ENCODE data around the gene SPAAR.
"Not testable (repeated sequence)": the region's sequence is repeated elsewhere in the genome, so short reads cannot be mapped to it uniquely, and the experiment has no call there.

Gene SPAAR

GRCh38 chr9:35923927-35924763, 14.9 kb downstream of the SPAAR start:
- DNase-seq: no peak

- DNase-seq: no peak
Observed at GRCh38 chr9:35928591-35929452, 19.5 kb downstream of the SPAAR start.

GRCh38 chr9:35929453-35929718, 20.1 kb downstream of the SPAAR start:
- DNase-seq: no peak

GRCh38 chr9:35930521-35930920, 21.2 kb downstream of the SPAAR start:
- no peak for DNase-seq

GRCh38 chr9:35930989-35931388, 21.7 kb downstream of the SPAAR start:
- DNase-seq: no peak

GRCh38 chr9:35932735-35933134, 23.4 kb downstream of the SPAAR start:
- no peak for DNase-seq

- no peak for DNase-seq
Observed at GRCh38 chr9:35933550-35934067, 24.3 kb downstream of the SPAAR start.

GRCh38 chr9:35934069-35934468, 24.8 kb downstream of the SPAAR start:
- DNase-seq: not testable (repeated sequence)

GRCh38 chr9:35935261-35935660, 26.0 kb downstream of the SPAAR start:
- no peak for DNase-seq

- DNase-seq: no peak
Observed at GRCh38 chr9:35935755-35936509, 26.6 kb downstream of the SPAAR start.

- no peak for DNase-seq
Observed at GRCh38 chr9:35937227-35937626, 27.9 kb downstream of the SPAAR start.

- no peak for DNase-seq
Observed at GRCh38 chr9:35938474-35939356, 29.4 kb downstream of the SPAAR start.

GRCh38 chr9:35939679-35940250, 30.5 kb downstream of the SPAAR start:
- no peak for DNase-seq

- no peak for DNase-seq
Observed at GRCh38 chr9:35940458-35941407, 31.4 kb downstream of the SPAAR start.

GRCh38 chr9:35942286-35942685, 33.0 kb downstream of the SPAAR start:
- DNase-seq: no peak

GRCh38 chr9:35944173-35944572, 34.9 kb downstream of the SPAAR start:
- no peak for DNase-seq

- DNase-seq: no peak
Observed at GRCh38 chr9:35944841-35945240, 35.6 kb downstream of the SPAAR start.

- peak; percentile 46 for DNase-seq
Observed at GRCh38 chr9:35945341-35946018, 36.2 kb downstream of the SPAAR start.

- DNase-seq: no peak
Observed at GRCh38 chr9:35948451-35948850, 39.2 kb downstream of the SPAAR start.

GRCh38 chr9:35948901-35949318, 39.6 kb downstream of the SPAAR start:
- no peak for DNase-seq

Data from NCI-H146 (cell line).